Choroid plexus epithelial cell (primary cell): Measurements from ENCODE around the gene CEP131.

Experiments used
- DNase-seq: peaks from one replicate; pipeline ENCODE4 v3.0.0-alpha.2; 2010; ENCODE audit warnings: low read depth
- H3K4me3 ChIP-seq: 2 replicates; pipeline ENCODE4 v1.5.1; 2011; ENCODE audit warnings: low read depth, mild to moderate bottlenecking, control low read depth, low read length, moderate library complexity
- TF ChIP-seq, protein P1 (sequence below): conservative IDR thresholded peaks from 2 replicates; pipeline ENCODE4 v1.5.1; 2011; ENCODE audit warnings: low read depth, mild to moderate bottlenecking, control low read depth, inconsistent platforms, low read length, moderate library complexity

The CEP131 gene

DNA sequence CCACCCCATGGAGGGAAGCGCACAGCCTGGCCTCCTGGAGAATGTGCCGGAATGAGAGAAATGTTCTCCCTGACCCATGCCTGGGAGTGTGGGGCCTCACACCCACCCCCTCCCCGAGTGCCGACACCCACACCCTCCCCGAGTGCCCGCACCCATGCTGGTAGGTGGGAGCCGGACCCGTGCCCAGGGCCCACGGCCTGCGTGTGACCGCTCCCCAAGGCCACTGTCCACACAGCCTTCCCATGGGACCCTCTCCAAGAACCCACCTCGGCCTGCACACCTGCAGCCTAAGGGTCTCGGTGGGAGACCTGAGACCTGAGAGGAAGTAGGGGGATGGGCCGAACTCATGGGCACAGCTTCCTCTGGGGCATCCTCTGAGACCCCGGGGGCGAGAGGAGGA lies 60.8 kb downstream of the CEP131 start:
- no peak overlapping the region for H3K4me3 ChIP-seq
- no peak for DNase-seq
- TF ChIP-seq, protein P1, sequence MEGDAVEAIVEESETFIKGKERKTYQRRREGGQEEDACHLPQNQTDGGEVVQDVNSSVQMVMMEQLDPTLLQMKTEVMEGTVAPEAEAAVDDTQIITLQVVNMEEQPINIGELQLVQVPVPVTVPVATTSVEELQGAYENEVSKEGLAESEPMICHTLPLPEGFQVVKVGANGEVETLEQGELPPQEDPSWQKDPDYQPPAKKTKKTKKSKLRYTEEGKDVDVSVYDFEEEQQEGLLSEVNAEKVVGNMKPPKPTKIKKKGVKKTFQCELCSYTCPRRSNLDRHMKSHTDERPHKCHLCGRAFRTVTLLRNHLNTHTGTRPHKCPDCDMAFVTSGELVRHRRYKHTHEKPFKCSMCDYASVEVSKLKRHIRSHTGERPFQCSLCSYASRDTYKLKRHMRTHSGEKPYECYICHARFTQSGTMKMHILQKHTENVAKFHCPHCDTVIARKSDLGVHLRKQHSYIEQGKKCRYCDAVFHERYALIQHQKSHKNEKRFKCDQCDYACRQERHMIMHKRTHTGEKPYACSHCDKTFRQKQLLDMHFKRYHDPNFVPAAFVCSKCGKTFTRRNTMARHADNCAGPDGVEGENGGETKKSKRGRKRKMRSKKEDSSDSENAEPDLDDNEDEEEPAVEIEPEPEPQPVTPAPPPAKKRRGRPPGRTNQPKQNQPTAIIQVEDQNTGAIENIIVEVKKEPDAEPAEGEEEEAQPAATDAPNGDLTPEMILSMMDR, result no peak

DNA sequence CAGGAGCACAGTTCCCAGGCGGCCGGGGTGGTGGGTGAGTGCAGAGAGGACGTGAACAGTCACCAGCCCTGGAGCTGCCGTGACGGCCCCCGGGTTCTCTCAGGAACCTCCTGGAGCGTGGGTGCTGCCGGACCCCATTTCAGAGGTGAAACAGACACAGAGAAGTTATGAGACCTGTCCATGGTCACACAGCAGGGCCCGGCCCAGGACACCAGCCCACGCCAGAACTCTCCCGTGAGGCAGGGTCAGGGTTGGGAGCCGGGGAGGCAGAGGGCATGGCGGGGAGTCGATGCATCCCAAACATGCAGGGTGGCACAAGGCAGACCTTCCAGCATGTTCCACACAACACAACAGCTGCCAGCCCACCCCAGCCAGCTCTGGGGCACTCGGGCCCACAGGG lies 61.2 kb downstream of the CEP131 start:
- TF ChIP-seq, protein P1, result no peak
- no peak for DNase-seq
- no peak overlapping the region for H3K4me3 ChIP-seq

GRCh38 chr17:81160747-81161453 lies 61.9 kb downstream of the CEP131 start:
- TF ChIP-seq, protein P1, result no peak
- no peak overlapping the region for H3K4me3 ChIP-seq
- DNase-seq, result no peak

GRCh38 chr17:81160306-81160705 lies 62.5 kb downstream of the CEP131 start:
- H3K4me3 ChIP-seq, result no peak overlapping the region
- TF ChIP-seq, protein P1, result no peak
- DNase-seq, result no peak

GRCh38 chr17:81159611-81160265 lies 63.0 kb downstream of the CEP131 start:
- H3K4me3 ChIP-seq, result no peak overlapping the region
- DNase-seq, result no peak
- TF ChIP-seq, protein P1, result no peak

GRCh38 chr17:81158688-81159590 lies 63.8 kb downstream of the CEP131 start:
- no peak for DNase-seq
- no peak overlapping the region for H3K4me3 ChIP-seq
- TF ChIP-seq, protein P1, result no peak
